HEK293 (cell line): ENCODE measurements around the gene PLIN4.

Source experiments
- OSR2 ChIP-seq: fragments of 450-650 bp; formaldehyde crosslinking; IDR thresholded peaks from 2 replicates; pipeline ENCODE4 v1.5.1; 2016; ENCODE audit warnings: missing biosample characterization, missing genetic modification characterization
- SP2 ChIP-seq: fragments of 450-650 bp; formaldehyde crosslinking; IDR thresholded peaks from 2 replicates; pipeline ENCODE4 v1.5.1; 2016; ENCODE audit warnings: missing biosample characterization, missing genetic modification characterization
- SP7 ChIP-seq: fragments of 450-650 bp; formaldehyde crosslinking; IDR thresholded peaks from 2 replicates; pipeline ENCODE4 v1.5.1; 2016; ENCODE audit warnings: missing biosample characterization, missing genetic modification characterization
- YY1 ChIP-seq: fragments of 450-650 bp; formaldehyde crosslinking; IDR thresholded peaks from 2 replicates; pipeline ENCODE4 v1.5.1; 2018; ENCODE audit warnings: missing biosample characterization, missing genetic modification characterization
- ZBTB17 ChIP-seq: fragments of 450-650 bp; formaldehyde crosslinking; IDR thresholded peaks from 2 replicates; pipeline ENCODE4 v1.5.1; 2016; ENCODE audit warnings: missing biosample characterization, missing genetic modification characterization
- ZEB2 ChIP-seq: fragments of 450-650 bp; formaldehyde crosslinking; IDR thresholded peaks from 2 replicates; pipeline ENCODE4 v1.5.1; 2016; ENCODE audit warnings: missing biosample characterization, missing genetic modification characterization
- ZFHX2 ChIP-seq: fragments of 450-650 bp; formaldehyde crosslinking; conservative IDR thresholded peaks from 2 replicates; pipeline ENCODE4 v1.5.1; 2016; ENCODE audit warnings: missing biosample characterization, missing genetic modification characterization
- ZFP41 ChIP-seq: fragments of 450-650 bp; formaldehyde crosslinking; IDR thresholded peaks from 2 replicates; pipeline ENCODE4 v1.5.1; 2016; ENCODE audit warnings: missing biosample characterization, missing genetic modification characterization, borderline replicate concordance
- ZIC2 ChIP-seq: fragments of 450-650 bp; formaldehyde crosslinking; IDR thresholded peaks from 2 replicates; pipeline ENCODE4 v1.5.1; 2016; ENCODE audit warnings: missing biosample characterization, missing genetic modification characterization
- ZNF214 ChIP-seq: fragments of 450-650 bp; formaldehyde crosslinking; IDR thresholded peaks from 2 replicates; pipeline ENCODE4 v1.5.1; 2017; ENCODE audit warnings: missing biosample characterization, mild to moderate bottlenecking, missing genetic modification characterization, borderline replicate concordance
- ZNF23 ChIP-seq: fragments of 450-650 bp; formaldehyde crosslinking; IDR thresholded peaks from 2 replicates; pipeline ENCODE4 v1.5.1; 2016; ENCODE audit warnings: missing biosample characterization, missing genetic modification characterization, borderline replicate concordance
- ZNF239 ChIP-seq: fragments of 450-650 bp; formaldehyde crosslinking; IDR thresholded peaks from 2 replicates; pipeline ENCODE4 v1.5.1; 2016; ENCODE audit warnings: missing biosample characterization, missing genetic modification characterization
- ZNF354C ChIP-seq: fragments of 450-650 bp; formaldehyde crosslinking; IDR thresholded peaks from 2 replicates; pipeline ENCODE4 v1.5.1; 2016; ENCODE audit warnings: missing biosample characterization, missing genetic modification characterization, low read depth, borderline replicate concordance
- ZNF571 ChIP-seq: fragments of 450-650 bp; formaldehyde crosslinking; IDR thresholded peaks from 2 replicates; pipeline ENCODE4 v1.5.0; 2017; ENCODE audit warnings: missing biosample characterization, missing genetic modification characterization
- ZNF610 ChIP-seq: fragments of 450-650 bp; formaldehyde crosslinking; IDR thresholded peaks from 2 replicates; pipeline ENCODE4 v1.5.1; 2016; ENCODE audit warnings: missing biosample characterization, missing genetic modification characterization, borderline replicate concordance
- ZNF624 ChIP-seq: fragments of 450-650 bp; formaldehyde crosslinking; IDR thresholded peaks from 2 replicates; pipeline ENCODE4 v1.5.1; 2017; ENCODE audit warnings: missing biosample characterization, missing genetic modification characterization
- ZNF626 ChIP-seq: fragments of 450-650 bp; sonication (Bioruptor Pico); formaldehyde crosslinking; IDR thresholded peaks from 2 replicates; pipeline ENCODE4 v1.5.1; 2018; ENCODE audit warnings: missing biosample characterization, missing genetic modification characterization, inconsistent platforms
- ZNF776 ChIP-seq: fragments of 450-650 bp; formaldehyde crosslinking; IDR thresholded peaks from 2 replicates; pipeline ENCODE4 v1.5.0; 2017; ENCODE audit warnings: missing biosample characterization, missing genetic modification characterization, borderline replicate concordance
- ZNF777 ChIP-seq: fragments of 450-650 bp; formaldehyde crosslinking; IDR thresholded peaks from 2 replicates; pipeline ENCODE4 v1.5.1; 2017; ENCODE audit warnings: missing biosample characterization, missing genetic modification characterization, borderline replicate concordance
- ZNF791 ChIP-seq: fragments of 450-650 bp; formaldehyde crosslinking; IDR thresholded peaks from 2 replicates; pipeline ENCODE4 v1.5.1; 2016; ENCODE audit warnings: missing biosample characterization, missing genetic modification characterization
- ZNF830 ChIP-seq: fragments of 450-650 bp; IDR thresholded peaks from 2 replicates; pipeline ENCODE4 v1.5.0; 2018; ENCODE audit warnings: missing biosample characterization, missing genetic modification characterization, low read depth, mild to moderate bottlenecking, moderate library complexity
- TF ChIP-seq, protein P1 (sequence below): fragments of 450-650 bp; formaldehyde crosslinking; IDR thresholded peaks from 2 replicates; pipeline ENCODE4 v1.5.1; 2016; ENCODE audit warnings: missing biosample characterization, missing genetic modification characterization
- TF ChIP-seq, protein P2 (sequence below): fragments of 450-650 bp; formaldehyde crosslinking; IDR thresholded peaks from 2 replicates; pipeline ENCODE4 v1.5.1; 2016; ENCODE audit warnings: missing biosample characterization, missing genetic modification characterization, low read depth
- TF ChIP-seq, protein P3 (sequence below): fragments of 450-650 bp; formaldehyde crosslinking; IDR thresholded peaks from 2 replicates; pipeline ENCODE4 v1.5.1; 2016; ENCODE audit warnings: missing biosample characterization, missing genetic modification characterization
- TF ChIP-seq, protein P4 (sequence below): fragments of 450-650 bp; formaldehyde crosslinking; IDR thresholded peaks from 2 replicates; pipeline ENCODE4 v1.5.1; 2017; ENCODE audit warnings: missing biosample characterization, missing genetic modification characterization
- TF ChIP-seq, protein P5 (sequence below): fragments of 450-650 bp; formaldehyde crosslinking; IDR thresholded peaks from 2 replicates; pipeline ENCODE4 v1.5.1; 2016; ENCODE audit warnings: missing biosample characterization, missing genetic modification characterization, low read depth
- TF ChIP-seq, protein P6 (sequence below): fragments of 450-650 bp; formaldehyde crosslinking; IDR thresholded peaks from 2 replicates; pipeline ENCODE4 v1.5.1; 2016; ENCODE audit warnings: missing biosample characterization, missing genetic modification characterization

Gene PLIN4

DNA sequence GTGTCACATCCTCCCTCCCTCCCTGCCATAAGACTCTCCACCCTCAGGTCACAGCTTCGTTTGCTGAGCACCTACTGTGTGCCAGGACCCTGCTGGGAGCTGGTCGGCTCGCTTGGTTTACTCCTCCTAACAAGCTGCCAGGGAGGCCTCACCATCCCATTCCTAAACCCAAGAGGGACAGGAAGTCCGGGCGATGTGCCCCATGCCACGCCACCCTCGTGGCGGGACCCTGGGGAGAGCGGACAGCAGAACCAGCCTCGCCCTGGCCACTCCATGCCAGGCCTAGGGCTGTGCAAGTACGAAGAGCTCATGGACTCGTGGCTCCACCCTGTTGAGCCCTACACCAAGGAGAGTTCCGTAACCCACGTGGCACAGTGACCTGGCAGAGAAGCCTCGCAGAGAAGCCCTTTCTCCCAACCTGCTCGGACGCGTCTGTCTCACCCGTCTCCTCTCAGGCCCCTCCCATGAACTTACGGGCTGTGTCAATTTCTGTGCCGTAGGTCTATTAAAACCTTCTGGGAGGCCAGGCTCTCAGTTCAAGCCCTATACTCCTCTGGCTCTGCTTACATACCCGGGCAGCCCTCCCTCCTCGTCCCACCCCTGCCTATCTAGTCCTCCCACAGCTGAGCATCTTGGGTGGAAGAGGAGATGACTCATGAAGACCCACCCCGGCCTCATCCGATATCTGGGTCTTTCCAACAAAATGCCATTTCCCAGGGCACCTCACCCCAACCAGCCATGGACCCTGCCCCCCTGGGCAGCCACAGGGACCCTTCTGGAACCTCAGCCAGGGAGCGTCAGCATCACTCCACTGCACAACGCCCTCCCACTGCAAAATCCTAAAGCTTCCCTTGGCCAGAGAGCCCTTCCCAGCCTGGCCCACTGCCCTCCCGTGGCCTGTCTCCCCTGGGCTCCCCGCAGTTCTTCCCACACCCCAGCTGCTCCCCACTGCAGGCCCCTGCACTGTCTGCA lies 63.3 kb downstream of the PLIN4 start (continued):
- TF ChIP-seq, protein P1, sequence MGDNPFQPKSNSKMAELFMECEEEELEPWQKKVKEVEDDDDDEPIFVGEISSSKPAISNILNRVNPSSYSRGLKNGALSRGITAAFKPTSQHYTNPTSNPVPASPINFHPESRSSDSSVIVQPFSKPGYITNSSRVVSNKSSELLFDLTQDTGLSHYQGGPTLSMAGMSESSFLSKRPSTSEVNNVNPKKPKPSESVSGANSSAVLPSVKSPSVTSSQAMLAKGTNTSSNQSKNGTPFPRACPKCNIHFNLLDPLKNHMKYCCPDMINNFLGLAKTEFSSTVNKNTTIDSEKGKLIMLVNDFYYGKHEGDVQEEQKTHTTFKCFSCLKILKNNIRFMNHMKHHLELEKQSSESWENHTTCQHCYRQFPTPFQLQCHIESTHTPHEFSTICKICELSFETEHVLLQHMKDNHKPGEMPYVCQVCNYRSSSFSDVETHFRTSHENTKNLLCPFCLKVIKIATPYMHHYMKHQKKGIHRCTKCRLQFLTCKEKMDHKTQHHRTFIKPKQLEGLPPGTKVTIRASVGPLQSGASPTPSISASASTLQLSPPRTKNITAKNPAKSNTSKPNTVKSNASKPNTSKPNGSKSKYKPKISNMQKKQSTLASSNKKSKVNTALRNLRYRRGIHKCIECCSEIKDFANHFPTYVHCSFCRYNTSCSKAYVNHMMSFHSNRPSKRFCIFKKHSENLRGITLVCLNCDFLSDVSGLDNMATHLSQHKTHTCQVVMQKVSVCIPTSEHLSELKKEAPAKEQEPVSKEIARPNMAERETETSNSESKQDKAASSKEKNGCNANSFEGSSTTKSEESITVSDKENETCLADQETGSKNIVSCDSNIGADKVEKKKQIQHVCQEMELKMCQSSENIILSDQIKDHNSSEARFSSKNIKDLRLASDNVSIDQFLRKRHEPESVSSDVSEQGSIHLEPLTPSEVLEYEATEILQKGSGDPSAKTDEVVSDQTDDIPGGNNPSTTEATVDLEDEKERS (tag by site-specific recombination) = no peak
- TF ChIP-seq, protein P2, sequence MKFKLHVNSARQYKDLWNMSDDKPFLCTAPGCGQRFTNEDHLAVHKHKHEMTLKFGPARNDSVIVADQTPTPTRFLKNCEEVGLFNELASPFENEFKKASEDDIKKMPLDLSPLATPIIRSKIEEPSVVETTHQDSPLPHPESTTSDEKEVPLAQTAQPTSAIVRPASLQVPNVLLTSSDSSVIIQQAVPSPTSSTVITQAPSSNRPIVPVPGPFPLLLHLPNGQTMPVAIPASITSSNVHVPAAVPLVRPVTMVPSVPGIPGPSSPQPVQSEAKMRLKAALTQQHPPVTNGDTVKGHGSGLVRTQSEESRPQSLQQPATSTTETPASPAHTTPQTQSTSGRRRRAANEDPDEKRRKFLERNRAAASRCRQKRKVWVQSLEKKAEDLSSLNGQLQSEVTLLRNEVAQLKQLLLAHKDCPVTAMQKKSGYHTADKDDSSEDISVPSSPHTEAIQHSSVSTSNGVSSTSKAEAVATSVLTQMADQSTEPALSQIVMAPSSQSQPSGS (tag by site-specific recombination) = no peak
- TF ChIP-seq OSR2 (tag by site-specific recombination) = no peak
- TF ChIP-seq ZNF571 = no peak
- TF ChIP-seq, protein P3, sequence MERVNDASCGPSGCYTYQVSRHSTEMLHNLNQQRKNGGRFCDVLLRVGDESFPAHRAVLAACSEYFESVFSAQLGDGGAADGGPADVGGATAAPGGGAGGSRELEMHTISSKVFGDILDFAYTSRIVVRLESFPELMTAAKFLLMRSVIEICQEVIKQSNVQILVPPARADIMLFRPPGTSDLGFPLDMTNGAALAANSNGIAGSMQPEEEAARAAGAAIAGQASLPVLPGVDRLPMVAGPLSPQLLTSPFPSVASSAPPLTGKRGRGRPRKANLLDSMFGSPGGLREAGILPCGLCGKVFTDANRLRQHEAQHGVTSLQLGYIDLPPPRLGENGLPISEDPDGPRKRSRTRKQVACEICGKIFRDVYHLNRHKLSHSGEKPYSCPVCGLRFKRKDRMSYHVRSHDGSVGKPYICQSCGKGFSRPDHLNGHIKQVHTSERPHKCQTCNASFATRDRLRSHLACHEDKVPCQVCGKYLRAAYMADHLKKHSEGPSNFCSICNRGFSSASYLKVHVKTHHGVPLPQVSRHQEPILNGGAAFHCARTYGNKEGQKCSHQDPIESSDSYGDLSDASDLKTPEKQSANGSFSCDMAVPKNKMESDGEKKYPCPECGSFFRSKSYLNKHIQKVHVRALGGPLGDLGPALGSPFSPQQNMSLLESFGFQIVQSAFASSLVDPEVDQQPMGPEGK = peak; percentile 60
- TF ChIP-seq ZNF214 (tag by site-specific recombination) = no peak
- no peak for TF ChIP-seq ZNF830 (tag by site-specific recombination)
- no peak for TF ChIP-seq SP7 (tag by site-specific recombination)
- no peak for TF ChIP-seq YY1 (tag by site-specific recombination)
- no peak for TF ChIP-seq ZEB2 (tag by site-specific recombination)
- no peak for TF ChIP-seq ZNF354C (tag by site-specific recombination)
- TF ChIP-seq ZNF791 (tag by site-specific recombination) = no peak
- no peak for TF ChIP-seq ZNF23 (tag by site-specific recombination)
- no peak for TF ChIP-seq ZNF777 (tag by site-specific recombination)
- TF ChIP-seq, protein P4, sequence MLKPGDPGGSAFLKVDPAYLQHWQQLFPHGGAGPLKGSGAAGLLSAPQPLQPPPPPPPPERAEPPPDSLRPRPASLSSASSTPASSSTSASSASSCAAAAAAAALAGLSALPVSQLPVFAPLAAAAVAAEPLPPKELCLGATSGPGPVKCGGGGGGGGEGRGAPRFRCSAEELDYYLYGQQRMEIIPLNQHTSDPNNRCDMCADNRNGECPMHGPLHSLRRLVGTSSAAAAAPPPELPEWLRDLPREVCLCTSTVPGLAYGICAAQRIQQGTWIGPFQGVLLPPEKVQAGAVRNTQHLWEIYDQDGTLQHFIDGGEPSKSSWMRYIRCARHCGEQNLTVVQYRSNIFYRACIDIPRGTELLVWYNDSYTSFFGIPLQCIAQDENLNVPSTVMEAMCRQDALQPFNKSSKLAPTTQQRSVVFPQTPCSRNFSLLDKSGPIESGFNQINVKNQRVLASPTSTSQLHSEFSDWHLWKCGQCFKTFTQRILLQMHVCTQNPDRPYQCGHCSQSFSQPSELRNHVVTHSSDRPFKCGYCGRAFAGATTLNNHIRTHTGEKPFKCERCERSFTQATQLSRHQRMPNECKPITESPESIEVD (tag by site-specific recombination) = no peak
- TF ChIP-seq, protein P5, sequence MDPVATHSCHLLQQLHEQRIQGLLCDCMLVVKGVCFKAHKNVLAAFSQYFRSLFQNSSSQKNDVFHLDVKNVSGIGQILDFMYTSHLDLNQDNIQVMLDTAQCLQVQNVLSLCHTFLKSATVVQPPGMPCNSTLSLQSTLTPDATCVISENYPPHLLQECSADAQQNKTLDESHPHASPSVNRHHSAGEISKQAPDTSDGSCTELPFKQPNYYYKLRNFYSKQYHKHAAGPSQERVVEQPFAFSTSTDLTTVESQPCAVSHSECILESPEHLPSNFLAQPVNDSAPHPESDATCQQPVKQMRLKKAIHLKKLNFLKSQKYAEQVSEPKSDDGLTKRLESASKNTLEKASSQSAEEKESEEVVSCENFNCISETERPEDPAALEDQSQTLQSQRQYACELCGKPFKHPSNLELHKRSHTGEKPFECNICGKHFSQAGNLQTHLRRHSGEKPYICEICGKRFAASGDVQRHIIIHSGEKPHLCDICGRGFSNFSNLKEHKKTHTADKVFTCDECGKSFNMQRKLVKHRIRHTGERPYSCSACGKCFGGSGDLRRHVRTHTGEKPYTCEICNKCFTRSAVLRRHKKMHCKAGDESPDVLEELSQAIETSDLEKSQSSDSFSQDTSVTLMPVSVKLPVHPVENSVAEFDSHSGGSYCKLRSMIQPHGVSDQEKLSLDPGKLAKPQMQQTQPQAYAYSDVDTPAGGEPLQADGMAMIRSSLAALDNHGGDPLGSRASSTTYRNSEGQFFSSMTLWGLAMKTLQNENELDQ (tag by site-specific recombination) = no peak
- TF ChIP-seq ZIC2 (tag by site-specific recombination) = peak; percentile 79
- no peak for TF ChIP-seq ZNF624
- TF ChIP-seq ZBTB17 (tag by site-specific recombination) = no peak
- no peak for TF ChIP-seq ZNF610 (tag by site-specific recombination)
- TF ChIP-seq ZFP41 (tag by site-specific recombination) = no peak
- TF ChIP-seq SP2 (tag by site-specific recombination) = peak; percentile 34
- no peak for TF ChIP-seq ZNF626 (tag by site-specific recombination)
- TF ChIP-seq ZNF776 (tag by site-specific recombination) = no peak
- no peak for TF ChIP-seq ZNF239
- TF ChIP-seq, protein P6, sequence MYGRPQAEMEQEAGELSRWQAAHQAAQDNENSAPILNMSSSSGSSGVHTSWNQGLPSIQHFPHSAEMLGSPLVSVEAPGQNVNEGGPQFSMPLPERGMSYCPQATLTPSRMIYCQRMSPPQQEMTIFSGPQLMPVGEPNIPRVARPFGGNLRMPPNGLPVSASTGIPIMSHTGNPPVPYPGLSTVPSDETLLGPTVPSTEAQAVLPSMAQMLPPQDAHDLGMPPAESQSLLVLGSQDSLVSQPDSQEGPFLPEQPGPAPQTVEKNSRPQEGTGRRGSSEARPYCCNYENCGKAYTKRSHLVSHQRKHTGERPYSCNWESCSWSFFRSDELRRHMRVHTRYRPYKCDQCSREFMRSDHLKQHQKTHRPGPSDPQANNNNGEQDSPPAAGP (tag by site-specific recombination) = peak; percentile 65
- TF ChIP-seq ZFHX2 (tag by site-specific recombination) = peak; percentile 55
